ENCODE data around the gene MCRS1. TPM values are rescaled to one million over a fixed set of nuclear protein-coding genes. Genes with fewer than 3 reads are reported as not detected.

MCRS1 gene, protein sequence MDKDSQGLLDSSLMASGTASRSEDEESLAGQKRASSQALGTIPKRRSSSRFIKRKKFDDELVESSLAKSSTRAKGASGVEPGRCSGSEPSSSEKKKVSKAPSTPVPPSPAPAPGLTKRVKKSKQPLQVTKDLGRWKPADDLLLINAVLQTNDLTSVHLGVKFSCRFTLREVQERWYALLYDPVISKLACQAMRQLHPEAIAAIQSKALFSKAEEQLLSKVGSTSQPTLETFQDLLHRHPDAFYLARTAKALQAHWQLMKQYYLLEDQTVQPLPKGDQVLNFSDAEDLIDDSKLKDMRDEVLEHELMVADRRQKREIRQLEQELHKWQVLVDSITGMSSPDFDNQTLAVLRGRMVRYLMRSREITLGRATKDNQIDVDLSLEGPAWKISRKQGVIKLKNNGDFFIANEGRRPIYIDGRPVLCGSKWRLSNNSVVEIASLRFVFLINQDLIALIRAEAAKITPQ
- total RNA-seq (2021; ENCODE audit: unreplicated experiment) (88.6 TPM), Bru-seq, nascent RNA (percentile 83 among the genes with signal in this experiment), BruChase-seq, experiment 1, labeled RNA remaining after a 2-hour chase (percentile 73 among the genes with signal in this experiment), BruChase-seq, experiment 2, labeled RNA remaining after a 6-hour chase (percentile 88 among the genes with signal in this experiment)
- 88.3 TPM for polyA plus RNA-seq (2012; ENCODE audit: insufficient read length)
- long read RNA-seq, transcript MCRS1-201 (15 exons, 1,928 nt) = major isoform, 54 of 169 reads
- long read RNA-seq, partial matches to known transcripts = 93 of 169 reads
- long read RNA-seq, other reads (novel, unspliced or antisense) = 18 of 169 reads

DNA sequence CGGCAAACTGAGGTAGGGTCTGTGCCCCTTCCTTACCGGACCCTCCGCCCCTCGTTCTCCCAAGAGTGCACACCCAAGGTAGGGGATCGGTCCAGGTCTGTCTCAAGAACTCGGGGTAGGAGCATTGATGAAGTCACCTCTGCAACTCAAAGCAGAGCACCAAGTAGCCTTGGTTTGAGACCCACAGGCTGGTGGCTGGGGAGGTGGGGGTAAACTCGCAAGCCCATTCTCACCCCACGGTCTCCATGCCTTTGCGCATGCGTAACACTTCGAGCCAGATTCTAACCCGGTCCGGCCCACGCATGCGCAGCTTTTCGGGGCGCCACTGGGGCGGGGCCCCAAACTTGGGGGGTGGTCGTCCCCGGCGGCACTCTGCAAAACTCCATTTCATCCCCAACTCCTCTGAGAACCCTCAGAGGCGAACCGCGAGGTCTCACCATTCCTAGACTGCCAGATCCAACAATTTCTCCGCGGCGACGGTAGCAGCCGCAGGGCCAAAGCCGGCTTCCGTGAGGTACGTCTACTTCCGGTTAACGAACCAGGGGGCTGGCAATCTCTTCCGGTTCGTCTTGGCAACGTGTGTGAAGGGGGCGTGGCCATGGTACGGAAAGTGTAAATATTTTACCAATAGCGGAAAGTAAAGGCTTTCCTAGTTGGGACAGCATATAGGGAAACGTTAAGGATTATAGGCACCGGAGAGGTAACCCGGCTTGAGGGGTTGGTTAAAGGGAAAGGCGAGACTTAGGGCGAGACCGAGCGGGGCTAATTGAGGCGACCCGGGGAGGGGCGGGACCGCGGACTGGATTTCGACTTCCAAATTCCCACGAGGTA lies at the start of gene MCRS1:
Gene MCRS1, minus strand, starts transcription at position 532 of the 831 bp plus-strand sequence. CDS start 1,411 bp downstream, outside the sequence.
- TSS peak; percentile 88 for BruUV-seq (replicated peaks)
- no peaks in the 10 kb centered on the region for H3K27me3 ChIP-seq (ENCODE audit: control insufficient read depth, insufficient read depth, low read length)
- H3K9me3 ChIP-seq (ENCODE audit: control insufficient read depth, insufficient read depth, low read depth, low read length) = no peaks in the 10 kb centered on the region
- ChIA-PET POLR2A (interaction anchor here (0.6 kb wide), 1 partner anchor 11 kb away, joined by 3 read pairs; no protein-coding TSS in a partner anchor), CTCF (no interaction called here)
- DNase-seq (ENCODE audit: low read depth, low spot score) (peak; percentile 79), ATAC-seq (peak; percentile 95)
- H3K36me3 ChIP-seq (ENCODE audit: control insufficient read depth, insufficient read depth, low read length) = peaks cover 3% of the 10 kb centered on the region; the same call in 1 of the 2 replicates
- in situ Hi-C loops (cut with HindIII; ENCODE audit: low pct_unique_long_range_greater_than_20kb, low sequenced_read_pairs) (no loop called here), intact Hi-C loops (cut with micrococcal nuclease; ENCODE audit: unreplicated experiment) (no loop called here)
- peaks cover 12% of the 10 kb centered on the region for H3K4me1 ChIP-seq (ENCODE audit: control insufficient read depth, insufficient read depth, low read length)
- H3K27ac ChIP-seq (ENCODE audit: low read length) = peak within 1 kb of the TSS; percentile 96
- peak within 1 kb of the TSS; percentile 64 to 85 for H3K4me3 ChIP-seq (ENCODE audit: low read depth in 2 of 2, low read length in 2 of 2)
- peak; percentile 98 for TF ChIP-seq POLR2AphosphoS5 (IDR thresholded peaks at IDR 0.05; ENCODE audit: low read depth, low read length)
- TF ChIP-seq, protein P1, sequence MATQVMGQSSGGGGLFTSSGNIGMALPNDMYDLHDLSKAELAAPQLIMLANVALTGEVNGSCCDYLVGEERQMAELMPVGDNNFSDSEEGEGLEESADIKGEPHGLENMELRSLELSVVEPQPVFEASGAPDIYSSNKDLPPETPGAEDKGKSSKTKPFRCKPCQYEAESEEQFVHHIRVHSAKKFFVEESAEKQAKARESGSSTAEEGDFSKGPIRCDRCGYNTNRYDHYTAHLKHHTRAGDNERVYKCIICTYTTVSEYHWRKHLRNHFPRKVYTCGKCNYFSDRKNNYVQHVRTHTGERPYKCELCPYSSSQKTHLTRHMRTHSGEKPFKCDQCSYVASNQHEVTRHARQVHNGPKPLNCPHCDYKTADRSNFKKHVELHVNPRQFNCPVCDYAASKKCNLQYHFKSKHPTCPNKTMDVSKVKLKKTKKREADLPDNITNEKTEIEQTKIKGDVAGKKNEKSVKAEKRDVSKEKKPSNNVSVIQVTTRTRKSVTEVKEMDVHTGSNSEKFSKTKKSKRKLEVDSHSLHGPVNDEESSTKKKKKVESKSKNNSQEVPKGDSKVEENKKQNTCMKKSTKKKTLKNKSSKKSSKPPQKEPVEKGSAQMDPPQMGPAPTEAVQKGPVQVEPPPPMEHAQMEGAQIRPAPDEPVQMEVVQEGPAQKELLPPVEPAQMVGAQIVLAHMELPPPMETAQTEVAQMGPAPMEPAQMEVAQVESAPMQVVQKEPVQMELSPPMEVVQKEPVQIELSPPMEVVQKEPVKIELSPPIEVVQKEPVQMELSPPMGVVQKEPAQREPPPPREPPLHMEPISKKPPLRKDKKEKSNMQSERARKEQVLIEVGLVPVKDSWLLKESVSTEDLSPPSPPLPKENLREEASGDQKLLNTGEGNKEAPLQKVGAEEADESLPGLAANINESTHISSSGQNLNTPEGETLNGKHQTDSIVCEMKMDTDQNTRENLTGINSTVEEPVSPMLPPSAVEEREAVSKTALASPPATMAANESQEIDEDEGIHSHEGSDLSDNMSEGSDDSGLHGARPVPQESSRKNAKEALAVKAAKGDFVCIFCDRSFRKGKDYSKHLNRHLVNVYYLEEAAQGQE (IDR thresholded peaks at IDR 0.05; ENCODE audit: insufficient read depth in 1 of 2, low read depth in 2 of 2, low read length in 1 of 2) = peak in 1 of 2 experiments; percentile 10; a peak in 1 of 4 replicates
- peak; percentile 81 for TF ChIP-seq SIN3A (IDR thresholded peaks at IDR 0.05; ENCODE audit: borderline replicate concordance, insufficient read depth, low read depth, low read length)
- TF ChIP-seq TCF7L2 (IDR thresholded peaks at IDR 0.05; ENCODE audit: low read depth, low read length) = no peak
- TF ChIP-seq, protein P2, sequence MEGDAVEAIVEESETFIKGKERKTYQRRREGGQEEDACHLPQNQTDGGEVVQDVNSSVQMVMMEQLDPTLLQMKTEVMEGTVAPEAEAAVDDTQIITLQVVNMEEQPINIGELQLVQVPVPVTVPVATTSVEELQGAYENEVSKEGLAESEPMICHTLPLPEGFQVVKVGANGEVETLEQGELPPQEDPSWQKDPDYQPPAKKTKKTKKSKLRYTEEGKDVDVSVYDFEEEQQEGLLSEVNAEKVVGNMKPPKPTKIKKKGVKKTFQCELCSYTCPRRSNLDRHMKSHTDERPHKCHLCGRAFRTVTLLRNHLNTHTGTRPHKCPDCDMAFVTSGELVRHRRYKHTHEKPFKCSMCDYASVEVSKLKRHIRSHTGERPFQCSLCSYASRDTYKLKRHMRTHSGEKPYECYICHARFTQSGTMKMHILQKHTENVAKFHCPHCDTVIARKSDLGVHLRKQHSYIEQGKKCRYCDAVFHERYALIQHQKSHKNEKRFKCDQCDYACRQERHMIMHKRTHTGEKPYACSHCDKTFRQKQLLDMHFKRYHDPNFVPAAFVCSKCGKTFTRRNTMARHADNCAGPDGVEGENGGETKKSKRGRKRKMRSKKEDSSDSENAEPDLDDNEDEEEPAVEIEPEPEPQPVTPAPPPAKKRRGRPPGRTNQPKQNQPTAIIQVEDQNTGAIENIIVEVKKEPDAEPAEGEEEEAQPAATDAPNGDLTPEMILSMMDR (IDR thresholded peaks at IDR 0.05) = no peak

DNA sequence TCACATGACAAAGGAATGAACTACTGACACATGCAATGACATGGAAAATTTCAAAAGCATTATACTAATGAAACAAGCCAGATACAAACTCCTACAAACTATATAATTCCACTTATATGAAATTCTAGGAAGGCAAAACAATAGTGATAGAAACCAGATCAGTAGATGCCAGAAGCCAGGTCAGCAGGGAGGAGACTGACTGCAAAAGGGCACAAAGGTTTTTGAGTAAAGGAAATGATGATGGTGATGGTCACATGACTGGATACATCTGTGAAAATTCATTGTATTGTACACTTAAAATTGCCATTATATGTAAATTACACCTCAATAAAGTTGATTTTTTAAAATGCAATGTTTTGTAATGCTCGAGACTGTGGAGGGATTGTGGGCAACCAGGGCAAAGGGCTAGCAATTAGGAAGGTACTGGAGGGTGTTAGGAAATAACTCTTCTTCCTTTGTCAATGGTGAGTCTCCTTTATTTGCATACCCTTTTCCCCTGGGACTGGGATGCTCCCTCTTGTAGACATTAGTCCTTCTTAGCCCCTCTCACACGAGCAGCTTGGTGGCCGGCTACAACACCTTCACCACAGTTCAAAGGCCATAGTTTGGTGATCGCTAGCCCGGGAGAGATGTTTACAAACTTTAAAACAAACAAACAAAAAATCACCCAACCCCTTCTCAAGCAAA lies 48.7 kb upstream of the MCRS1 start:
- intact Hi-C loops (cut with micrococcal nuclease; ENCODE audit: unreplicated experiment) = no loop called here
- H3K27ac ChIP-seq (ENCODE audit: low read length) = no peak overlapping the region
- TF ChIP-seq, protein P2 (IDR thresholded peaks at IDR 0.05) = no peak
- TF ChIP-seq SIN3A (IDR thresholded peaks at IDR 0.05; ENCODE audit: borderline replicate concordance, insufficient read depth, low read depth, low read length) = no peak
- TF ChIP-seq, protein P1 (IDR thresholded peaks at IDR 0.05; ENCODE audit: insufficient read depth in 1 of 2, low read depth in 2 of 2, low read length in 1 of 2) = no peak
- no peak for TF ChIP-seq POLR2AphosphoS5 (IDR thresholded peaks at IDR 0.05; ENCODE audit: low read depth, low read length)
- no peak for TF ChIP-seq TCF7L2 (IDR thresholded peaks at IDR 0.05; ENCODE audit: low read depth, low read length)
- peaks cover 2% of the 10 kb centered on the region; the same call in 1 of the 2 replicates for H3K27me3 ChIP-seq (ENCODE audit: control insufficient read depth, insufficient read depth, low read length)
- no TSS peak for BruUV-seq (replicated peaks)
- H3K4me1 ChIP-seq (ENCODE audit: control insufficient read depth, insufficient read depth, low read length) = peaks cover 2% of the 10 kb centered on the region
- H3K4me3 ChIP-seq (ENCODE audit: low read depth in 2 of 2, low read length in 2 of 2) = no peak overlapping the region
- H3K36me3 ChIP-seq (ENCODE audit: control insufficient read depth, insufficient read depth, low read length) = no peaks in the 10 kb centered on the region
- H3K9me3 ChIP-seq (ENCODE audit: control insufficient read depth, insufficient read depth, low read depth, low read length) = no peaks in the 10 kb centered on the region
- ChIA-PET CTCF (no interaction called here), POLR2A (no interaction called here)
- DNase-seq (ENCODE audit: low read depth, low spot score) (no peak), ATAC-seq (no peak)
- in situ Hi-C loops (cut with HindIII; ENCODE audit: low pct_unique_long_range_greater_than_20kb, low sequenced_read_pairs) = no loop called here
